Parathyroid adenoma (tissue), 2 donors: ENCODE data around the gene DEK.
A peak's percentile ranks its signal among the peaks of the same experiment; 100 is the strongest.
"Not testable (repeated sequence)": the region's sequence is repeated elsewhere in the genome, so short reads cannot be mapped to it uniquely, and the experiment has no call there.

Source experiments
- H2AFZ ChIP-seq: fragments of 300-600 bp; sonication (generic); one replicate; pipeline ENCODE4 v1.7.0; 2017; ENCODE audit warnings: antibody characterized with exemption, mild to moderate bottlenecking
- H3K27ac ChIP-seq: fragments of 300-600 bp; sonication (generic); one replicate; pipeline ENCODE4 v1.7.0; 2017
- H3K27me3 ChIP-seq: fragments of 300-600 bp; sonication (generic); one replicate; pipeline ENCODE4 v1.7.0; 2017; ENCODE audit warnings: low read length; ENCODE audit not compliant: control insufficient read depth, insufficient read depth
- H3K36me3 ChIP-seq: fragments of 300-600 bp; sonication (generic); one replicate; pipeline ENCODE4 v1.7.0; 2017; ENCODE audit warnings: low read length; ENCODE audit not compliant: control insufficient read depth, insufficient read depth
- H3K4me1 ChIP-seq: fragments of 300-600 bp; sonication (generic); one replicate; pipeline ENCODE4 v1.7.0; 2017; ENCODE audit warnings: control low read depth
- H3K4me2 ChIP-seq: fragments of 300-600 bp; sonication (generic); one replicate; pipeline ENCODE4 v1.7.0; 2017; ENCODE audit warnings: low read length
- H3K4me3 ChIP-seq: fragments of 300-600 bp; sonication (generic); one replicate; pipeline ENCODE4 v1.7.0; 2017; ENCODE audit warnings: low read depth, low read length
- H3K79me2 ChIP-seq: fragments of 300-600 bp; sonication (generic); one replicate; pipeline ENCODE4 v1.7.0; 2017; ENCODE audit warnings: control low read depth
- H3K9ac ChIP-seq: fragments of 300-600 bp; sonication (generic); one replicate; pipeline ENCODE4 v1.7.0; 2017; ENCODE audit warnings: mild to moderate bottlenecking
- H3K9me3 ChIP-seq: fragments of 300-600 bp; sonication (generic); one replicate; pipeline ENCODE4 v1.7.0; 2017; ENCODE audit warnings: low read length; ENCODE audit not compliant: control insufficient read depth
- TF ChIP-seq, protein P1 (sequence below): fragments of 300-600 bp; sonication (generic); IDR thresholded peaks from one replicate; pipeline ENCODE4 v1.7.0; 2017; ENCODE audit warnings: antibody characterized with exemption, mild to moderate bottlenecking
- donor health status: primary hyperparathyroidism.

Gene DEK, protein sequence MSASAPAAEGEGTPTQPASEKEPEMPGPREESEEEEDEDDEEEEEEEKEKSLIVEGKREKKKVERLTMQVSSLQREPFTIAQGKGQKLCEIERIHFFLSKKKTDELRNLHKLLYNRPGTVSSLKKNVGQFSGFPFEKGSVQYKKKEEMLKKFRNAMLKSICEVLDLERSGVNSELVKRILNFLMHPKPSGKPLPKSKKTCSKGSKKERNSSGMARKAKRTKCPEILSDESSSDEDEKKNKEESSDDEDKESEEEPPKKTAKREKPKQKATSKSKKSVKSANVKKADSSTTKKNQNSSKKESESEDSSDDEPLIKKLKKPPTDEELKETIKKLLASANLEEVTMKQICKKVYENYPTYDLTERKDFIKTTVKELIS

DNA sequence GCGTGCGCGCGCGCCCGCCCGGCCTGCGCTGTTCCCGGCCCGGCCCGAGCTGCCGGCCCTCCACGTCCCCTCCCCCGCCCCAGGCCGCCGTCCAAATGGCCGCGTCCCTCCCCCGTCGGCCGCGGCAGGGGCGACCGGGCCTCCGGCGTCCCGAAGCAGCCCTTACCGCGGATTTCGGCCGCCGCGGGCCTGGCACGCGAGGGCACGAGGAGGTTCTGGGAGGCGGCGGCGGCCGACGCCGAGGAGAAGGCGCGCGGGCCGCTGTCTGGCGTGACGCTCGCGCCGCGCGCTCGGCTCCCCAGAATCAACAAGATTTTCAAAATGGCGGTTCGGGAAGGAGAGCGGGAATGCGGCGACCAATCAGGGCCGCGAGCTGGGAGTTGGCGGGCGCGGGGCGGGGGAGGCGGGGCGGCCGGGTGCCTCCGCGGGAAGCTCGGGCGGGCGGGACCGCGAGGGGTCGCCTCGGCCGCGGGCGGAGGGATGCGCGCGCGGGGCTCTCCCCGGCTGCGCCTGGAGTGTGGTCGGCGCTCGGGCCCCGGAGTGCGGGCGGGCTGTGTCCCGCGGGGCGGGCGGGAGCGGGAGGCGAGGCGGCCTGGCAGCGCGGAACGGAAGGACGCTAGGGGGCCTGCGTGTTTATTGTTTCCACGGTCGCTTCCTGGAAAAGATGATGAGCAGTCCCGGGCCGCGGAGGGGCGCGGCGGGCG, at the start of gene DEK:
DEK (minus strand) TSS at position 312 of the 704 bp plus-strand sequence. CDS start 543 bp downstream, outside the sequence.
- Histone ChIP-seq H3K4me3 (peak within 1 kb of the TSS; percentile 61), H3K36me3 (no peaks in the 10 kb centered on the region), H3K9ac (peak within 1 kb of the TSS; percentile 84), H2AFZ (peak within 1 kb of the TSS; percentile 97), H3K4me1 (peaks cover 7% of the 10 kb centered on the region), H3K27ac (peak within 1 kb of the TSS; percentile 92), H3K4me2 (peak within 1 kb of the TSS; percentile 80), H3K9me3 (no peaks in the 10 kb centered on the region), H3K79me2 (peaks cover 36% of the 10 kb centered on the region), H3K27me3 (no peaks in the 10 kb centered on the region)
- TF ChIP-seq, protein P1, sequence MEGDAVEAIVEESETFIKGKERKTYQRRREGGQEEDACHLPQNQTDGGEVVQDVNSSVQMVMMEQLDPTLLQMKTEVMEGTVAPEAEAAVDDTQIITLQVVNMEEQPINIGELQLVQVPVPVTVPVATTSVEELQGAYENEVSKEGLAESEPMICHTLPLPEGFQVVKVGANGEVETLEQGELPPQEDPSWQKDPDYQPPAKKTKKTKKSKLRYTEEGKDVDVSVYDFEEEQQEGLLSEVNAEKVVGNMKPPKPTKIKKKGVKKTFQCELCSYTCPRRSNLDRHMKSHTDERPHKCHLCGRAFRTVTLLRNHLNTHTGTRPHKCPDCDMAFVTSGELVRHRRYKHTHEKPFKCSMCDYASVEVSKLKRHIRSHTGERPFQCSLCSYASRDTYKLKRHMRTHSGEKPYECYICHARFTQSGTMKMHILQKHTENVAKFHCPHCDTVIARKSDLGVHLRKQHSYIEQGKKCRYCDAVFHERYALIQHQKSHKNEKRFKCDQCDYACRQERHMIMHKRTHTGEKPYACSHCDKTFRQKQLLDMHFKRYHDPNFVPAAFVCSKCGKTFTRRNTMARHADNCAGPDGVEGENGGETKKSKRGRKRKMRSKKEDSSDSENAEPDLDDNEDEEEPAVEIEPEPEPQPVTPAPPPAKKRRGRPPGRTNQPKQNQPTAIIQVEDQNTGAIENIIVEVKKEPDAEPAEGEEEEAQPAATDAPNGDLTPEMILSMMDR = peak; percentile 55

DNA sequence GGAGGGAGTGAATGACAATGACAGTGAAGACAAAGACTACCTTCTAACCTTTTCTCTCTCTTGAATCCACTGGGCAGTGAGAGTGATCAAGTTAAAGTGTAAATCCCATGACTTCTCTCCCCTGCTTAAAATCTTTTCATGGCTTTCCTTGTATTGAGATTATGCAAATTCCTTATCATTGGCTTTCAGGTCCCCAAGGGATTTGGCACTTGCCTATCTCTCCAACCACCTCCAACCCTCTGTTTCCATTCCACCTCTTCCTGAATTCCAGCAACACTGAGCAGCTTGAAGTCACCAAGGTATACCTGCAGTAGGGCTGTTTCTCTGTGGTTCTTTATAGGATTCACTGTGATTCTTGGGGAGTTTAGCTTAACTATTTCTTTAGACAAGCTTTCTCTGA, 48.0 kb upstream of the DEK start:
- no peaks in the 10 kb centered on the region for H3K36me3 ChIP-seq
- no peak overlapping the region for H3K4me3 ChIP-seq
- H3K27me3 ChIP-seq = no peaks in the 10 kb centered on the region
- no peaks in the 10 kb centered on the region for H3K9me3 ChIP-seq
- TF ChIP-seq, protein P1 = no peak
- no peaks in the 10 kb centered on the region for H3K4me1 ChIP-seq
- H2AFZ ChIP-seq = no peak overlapping the region
- H3K27ac ChIP-seq = no peak overlapping the region
- no peak overlapping the region for H3K9ac ChIP-seq
- H3K4me2 ChIP-seq = no peak overlapping the region
- H3K79me2 ChIP-seq = no peaks in the 10 kb centered on the region

DNA sequence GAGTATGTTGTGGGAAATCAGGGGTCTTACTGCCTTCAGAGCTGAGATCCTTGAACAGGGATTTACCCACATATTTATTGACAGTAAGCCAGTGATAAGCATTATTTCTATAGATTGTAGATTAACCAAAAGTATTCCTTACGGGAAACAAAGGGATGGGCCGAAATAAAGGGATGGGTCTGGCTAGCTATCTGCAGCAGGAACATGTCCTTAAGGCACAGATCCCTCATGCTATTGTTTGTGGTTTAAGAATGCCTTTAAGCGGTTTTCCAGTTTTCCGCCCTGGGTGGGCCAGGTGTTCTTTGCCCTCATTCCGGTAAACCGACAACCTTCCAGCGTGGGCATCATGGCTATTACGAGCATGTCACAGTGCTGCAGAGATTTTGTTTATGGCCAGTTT, 45.7 kb upstream of the DEK start:
- H3K36me3 ChIP-seq, H3K4me1 ChIP-seq, H3K27ac ChIP-seq, H3K9ac ChIP-seq, H2AFZ ChIP-seq, H3K4me3 ChIP-seq, H3K27me3 ChIP-seq, H3K4me2 ChIP-seq, H3K79me2 ChIP-seq, H3K9me3 ChIP-seq: not testable (repeated sequence)

DNA sequence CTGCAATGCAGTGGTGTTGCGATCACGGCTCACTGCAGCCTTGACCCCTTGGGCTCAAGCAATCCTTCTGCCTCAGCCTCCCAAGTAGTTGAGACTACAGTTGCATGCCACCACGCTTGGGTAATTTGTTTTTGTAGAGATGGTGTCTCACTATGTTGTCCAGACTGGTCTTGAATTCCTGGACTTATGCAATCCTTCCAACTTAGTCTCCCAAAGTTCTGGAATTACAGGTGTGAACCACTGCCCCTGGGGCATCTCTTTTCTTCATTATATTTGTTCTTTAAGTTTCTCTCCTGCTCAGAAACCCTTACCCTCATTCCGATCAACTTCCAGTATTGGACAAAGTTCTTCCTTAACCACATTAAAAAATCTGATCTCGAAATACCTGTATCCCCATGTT, 44.7 kb upstream of the DEK start:
- Histone ChIP-seq H2AFZ (no peak overlapping the region), H3K4me1 (no peaks in the 10 kb centered on the region), H3K27ac (no peak overlapping the region), H3K36me3 (no peaks in the 10 kb centered on the region), H3K4me2 (no peak overlapping the region), H3K27me3 (no peaks in the 10 kb centered on the region), H3K9ac (no peak overlapping the region), H3K9me3 (no peaks in the 10 kb centered on the region), H3K4me3 (no peak overlapping the region), H3K79me2 (no peaks in the 10 kb centered on the region)
- TF ChIP-seq, protein P1 = no peak

DNA sequence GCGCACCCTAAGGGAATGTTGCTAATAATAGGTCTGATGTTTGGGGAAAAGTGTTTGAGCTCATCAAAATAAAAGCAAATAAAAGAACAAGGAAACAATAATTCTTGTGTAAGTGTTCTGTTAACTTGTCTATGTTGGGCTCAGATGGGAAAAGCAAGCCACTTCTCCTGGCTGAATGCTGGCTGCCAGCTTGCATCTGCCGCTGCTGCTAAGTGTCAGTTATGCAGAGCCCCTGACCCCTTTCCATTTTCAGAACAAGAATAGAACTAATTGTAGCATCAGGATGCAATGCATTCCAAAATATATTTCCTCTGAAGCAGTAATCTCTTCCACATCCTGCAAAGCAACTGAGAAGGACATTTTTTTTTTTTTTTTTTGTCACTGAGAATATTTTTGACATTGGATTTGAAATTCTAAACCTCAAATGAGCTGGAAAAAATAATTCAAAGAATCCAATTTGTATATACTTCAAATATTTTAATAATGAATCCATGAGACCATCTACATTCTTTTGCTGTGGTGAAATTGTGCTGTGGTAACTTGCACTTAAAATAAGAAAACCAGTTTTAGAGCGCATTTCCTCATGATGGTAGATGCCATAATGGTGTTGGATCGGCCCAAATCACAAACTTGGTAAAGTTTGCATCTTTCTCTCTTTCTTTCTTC, 43.9 kb upstream of the DEK start:
- Histone ChIP-seq H3K27ac (no peak overlapping the region), H2AFZ (no peak overlapping the region), H3K9me3 (no peaks in the 10 kb centered on the region), H3K4me1 (no peaks in the 10 kb centered on the region), H3K4me2 (no peak overlapping the region), H3K36me3 (no peaks in the 10 kb centered on the region), H3K4me3 (no peak overlapping the region), H3K9ac (no peak overlapping the region), H3K79me2 (no peaks in the 10 kb centered on the region), H3K27me3 (no peaks in the 10 kb centered on the region)
- TF ChIP-seq, protein P1 = no peak
